GM18505 (cell line): ENCODE results near the gene BCOR.

Source experiments
- ATAC-seq: cut with Tn5 transposase; IDR thresholded peaks from one replicate; pipeline ENCODE4 v1.9.1; 2021; ENCODE audit not compliant: unreplicated experiment
- POLR2A ChIP-seq: IDR thresholded peaks from 4 replicates; pipeline ENCODE4 v1.6.1; 2011; ENCODE audit warnings: borderline replicate concordance; ENCODE audit not compliant: insufficient read depth, insufficient read length; ENCODE audit errors: extremely low read depth

Gene BCOR

GRCh38 chrX:40106676-40107290, 9.0 kb upstream of the BCOR start:
- no peak for ATAC-seq
- no peak for TF ChIP-seq POLR2A

- peak; percentile 48 for TF ChIP-seq POLR2A
- ATAC-seq, result no peak
These were observed 8.3 kb upstream of the BCOR start for GRCh38 chrX:40105835-40106675.

GRCh38 chrX:40104985-40105834, 7.5 kb upstream of the BCOR start:
- peak; percentile 32 for TF ChIP-seq POLR2A
- ATAC-seq, result no peak

- TF ChIP-seq POLR2A, result no peak
These were observed 6.8 kb upstream of the BCOR start for GRCh38 chrX:40104630-40104984.

GRCh38 chrX:40103565-40104323, 6.0 kb upstream of the BCOR start:
- no peak for ATAC-seq
- TF ChIP-seq POLR2A, result no peak

More at GRCh38 chrX:40104630-40104984, 6.8 kb upstream of the BCOR start:
- ATAC-seq, result no peak

GRCh38 chrX:40102393-40103381, 4.9 kb upstream of the BCOR start:
- ATAC-seq, result no peak
- TF ChIP-seq POLR2A, result no peak

- no peak for ATAC-seq
- no peak for TF ChIP-seq POLR2A
These were observed 3.7 kb upstream of the BCOR start for GRCh38 chrX:40101430-40101802.

- no peak for TF ChIP-seq POLR2A
- ATAC-seq, result no peak
These were observed 3.0 kb upstream of the BCOR start for GRCh38 chrX:40100537-40101429.

- no peak for ATAC-seq
- TF ChIP-seq POLR2A, result no peak
These were observed 2.4 kb upstream of the BCOR start for GRCh38 chrX:40100141-40100536.

- TF ChIP-seq POLR2A, result no peak
- ATAC-seq, result no peak
These were observed 1.5 kb upstream of the BCOR start for GRCh38 chrX:40099055-40099958.
